ENCODE measurements around the gene SDK2.

DNA sequence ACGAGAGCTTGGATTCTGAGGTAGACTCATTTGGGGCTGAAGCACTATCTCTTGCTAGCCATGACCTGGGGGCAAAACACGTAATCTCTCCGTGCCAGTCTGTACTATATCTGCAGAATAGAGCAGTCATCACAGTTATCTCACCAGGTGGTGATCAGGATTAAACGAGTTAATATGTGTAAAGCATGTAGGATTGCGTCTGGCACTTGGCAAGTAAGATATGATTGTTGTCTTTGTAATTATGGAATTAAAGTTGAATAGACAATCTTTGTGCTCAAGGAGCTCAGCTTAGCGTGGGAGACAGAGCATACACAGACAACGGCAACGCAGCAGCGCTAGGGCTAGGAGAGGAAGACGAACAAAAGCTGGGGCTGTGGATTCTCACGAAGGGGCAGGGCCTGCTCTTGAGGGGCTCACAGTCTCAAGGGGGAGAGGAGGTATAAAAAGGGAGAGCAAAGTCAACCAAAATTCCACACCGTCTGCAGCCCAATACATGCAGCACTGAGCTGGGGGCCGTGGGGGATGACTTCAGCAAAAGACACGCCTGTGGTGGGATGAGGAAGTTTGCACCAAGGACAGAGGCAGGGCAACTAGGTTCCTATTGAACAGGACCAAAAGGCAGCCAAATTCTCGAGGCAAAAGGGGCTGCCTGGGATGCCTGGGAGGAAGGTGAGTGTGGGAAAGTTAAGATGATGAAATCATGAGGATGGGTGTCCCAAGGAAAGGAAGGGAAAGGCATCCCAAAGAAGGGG lies 68.6 kb downstream of the SDK2 start:
- TF ChIP-seq, protein P1, sequence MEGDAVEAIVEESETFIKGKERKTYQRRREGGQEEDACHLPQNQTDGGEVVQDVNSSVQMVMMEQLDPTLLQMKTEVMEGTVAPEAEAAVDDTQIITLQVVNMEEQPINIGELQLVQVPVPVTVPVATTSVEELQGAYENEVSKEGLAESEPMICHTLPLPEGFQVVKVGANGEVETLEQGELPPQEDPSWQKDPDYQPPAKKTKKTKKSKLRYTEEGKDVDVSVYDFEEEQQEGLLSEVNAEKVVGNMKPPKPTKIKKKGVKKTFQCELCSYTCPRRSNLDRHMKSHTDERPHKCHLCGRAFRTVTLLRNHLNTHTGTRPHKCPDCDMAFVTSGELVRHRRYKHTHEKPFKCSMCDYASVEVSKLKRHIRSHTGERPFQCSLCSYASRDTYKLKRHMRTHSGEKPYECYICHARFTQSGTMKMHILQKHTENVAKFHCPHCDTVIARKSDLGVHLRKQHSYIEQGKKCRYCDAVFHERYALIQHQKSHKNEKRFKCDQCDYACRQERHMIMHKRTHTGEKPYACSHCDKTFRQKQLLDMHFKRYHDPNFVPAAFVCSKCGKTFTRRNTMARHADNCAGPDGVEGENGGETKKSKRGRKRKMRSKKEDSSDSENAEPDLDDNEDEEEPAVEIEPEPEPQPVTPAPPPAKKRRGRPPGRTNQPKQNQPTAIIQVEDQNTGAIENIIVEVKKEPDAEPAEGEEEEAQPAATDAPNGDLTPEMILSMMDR (IDR thresholded peaks at IDR 0.05; ENCODE audit: low read length): no peak
- no peak for TF ChIP-seq EZH2 (optimal IDR thresholded peaks at IDR 0.05; ENCODE audit: low read depth, low read length)
- no peak for TF ChIP-seq EZH2phosphoT487 (IDR thresholded peaks at IDR 0.05; ENCODE audit: low read length)

Measured in MM.1S (cell line).